Measurements from ENCODE around the gene PALM2AKAP2. TPM values are rescaled to one million over a fixed set of nuclear protein-coding genes. Genes with fewer than 3 reads are reported as not detected.
A peak's percentile ranks its signal among the peaks of the same experiment; 100 is the strongest.

Gene PALM2AKAP2
- under 0.01 and 0.22 TPM in 2 replicates for total RNA-seq

DNA sequence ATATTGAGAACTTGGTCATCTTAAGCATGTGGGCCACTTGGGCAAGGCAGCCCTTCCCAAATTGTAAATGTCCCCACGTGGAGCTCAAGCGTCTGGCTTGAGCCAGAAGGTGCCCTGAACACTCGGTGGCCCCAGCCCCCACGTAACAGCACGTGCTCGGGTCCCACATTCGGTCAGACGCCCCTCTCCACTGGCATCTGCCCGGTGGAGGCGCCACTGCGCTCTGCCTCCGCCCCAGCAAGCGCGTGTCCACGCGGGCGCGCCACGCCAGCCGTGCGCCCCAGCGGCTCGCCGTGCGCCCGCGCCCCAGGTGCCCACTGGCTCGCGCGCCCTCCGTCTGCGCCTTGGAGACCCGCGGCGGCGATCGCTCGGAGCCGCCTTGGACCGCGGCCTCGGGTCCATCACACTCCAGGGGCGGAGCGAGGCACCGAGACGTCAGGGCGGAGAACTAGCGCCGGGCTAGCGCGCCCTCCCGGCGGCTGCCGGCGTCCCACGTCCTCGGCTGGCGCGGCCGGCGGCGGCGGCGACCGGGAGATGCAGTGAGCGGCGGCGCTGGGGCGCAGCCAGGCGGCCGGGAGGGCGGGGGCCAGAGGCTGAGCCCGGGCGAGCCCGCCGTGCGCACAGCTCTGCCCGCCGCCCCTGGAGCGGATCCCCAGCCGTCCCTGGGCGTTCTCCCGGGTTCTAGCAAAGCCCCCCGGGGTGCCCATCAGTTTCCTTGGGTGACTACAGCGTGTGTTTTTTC lies at the start of gene PALM2AKAP2:
Gene PALM2AKAP2 (plus strand): TSS at position 488 of the 742 bp plus-strand sequence. CDS start 291 bp downstream, outside the sequence.
- DNase-seq (ENCODE audit: low read depth in 2 of 2): peak; percentile 29 to 37

DNA sequence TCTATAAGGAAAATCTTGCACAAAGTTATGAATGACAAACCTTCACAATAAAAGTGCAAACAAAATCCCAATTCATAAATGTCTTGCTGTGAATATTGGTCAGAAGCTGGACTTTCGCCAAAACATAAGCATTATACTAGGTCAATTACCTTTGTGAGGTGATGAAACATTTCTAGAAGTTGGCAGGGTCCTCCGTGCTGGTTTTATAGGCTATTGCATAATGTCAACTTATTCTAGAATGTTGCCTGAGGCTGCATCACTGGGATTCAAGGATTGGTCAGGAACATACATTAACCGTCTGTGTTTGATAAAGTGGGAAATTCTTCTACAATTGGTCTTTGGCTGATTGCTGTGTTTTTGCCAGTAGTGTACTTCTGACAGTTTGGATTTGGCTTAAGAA lies 49.8 kb upstream of the PALM2AKAP2 start:
- DNase-seq (ENCODE audit: low read depth in 2 of 2): no peak

DNA sequence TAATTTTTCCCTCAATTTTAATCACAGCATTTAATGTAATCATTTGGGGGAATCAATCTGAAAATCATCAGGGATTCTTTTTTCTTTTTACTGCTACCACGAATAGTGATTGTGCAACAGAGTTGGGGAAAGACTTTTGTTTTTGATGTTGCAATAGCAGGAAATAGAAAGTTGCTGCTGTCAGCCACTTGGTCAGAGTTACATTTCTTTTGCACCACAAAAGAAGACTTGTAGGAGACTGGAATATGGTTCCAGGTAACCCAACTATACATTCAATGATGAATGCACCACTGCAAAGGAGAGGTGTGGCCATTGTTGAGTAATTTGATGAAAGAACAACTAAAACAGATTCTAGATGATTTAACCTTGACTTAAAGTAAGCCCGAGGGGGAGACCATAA lies 46.3 kb upstream of the PALM2AKAP2 start:
- no peak for DNase-seq (ENCODE audit: low read depth in 2 of 2)

DNA sequence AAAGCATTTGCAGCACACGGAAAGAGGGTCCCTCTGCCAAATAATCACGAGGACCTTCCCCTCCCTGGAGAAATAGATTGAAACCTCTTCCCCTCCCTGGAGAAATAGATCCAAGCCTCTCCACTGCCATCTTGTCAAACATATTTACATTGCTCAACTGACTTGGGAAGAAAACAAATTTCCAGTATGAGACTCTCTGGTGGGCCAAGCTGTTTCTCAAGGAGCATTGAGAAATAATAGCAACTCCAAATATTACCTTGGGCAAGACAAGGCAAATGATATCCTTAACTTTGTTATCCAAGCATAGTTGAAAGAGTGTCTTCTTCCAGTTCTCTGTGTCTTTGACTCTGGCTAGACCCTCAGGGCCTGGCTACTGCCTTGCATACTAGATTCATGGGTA lies 45.2 kb upstream of the PALM2AKAP2 start:
- no peak for DNase-seq (ENCODE audit: low read depth in 2 of 2)

DNA sequence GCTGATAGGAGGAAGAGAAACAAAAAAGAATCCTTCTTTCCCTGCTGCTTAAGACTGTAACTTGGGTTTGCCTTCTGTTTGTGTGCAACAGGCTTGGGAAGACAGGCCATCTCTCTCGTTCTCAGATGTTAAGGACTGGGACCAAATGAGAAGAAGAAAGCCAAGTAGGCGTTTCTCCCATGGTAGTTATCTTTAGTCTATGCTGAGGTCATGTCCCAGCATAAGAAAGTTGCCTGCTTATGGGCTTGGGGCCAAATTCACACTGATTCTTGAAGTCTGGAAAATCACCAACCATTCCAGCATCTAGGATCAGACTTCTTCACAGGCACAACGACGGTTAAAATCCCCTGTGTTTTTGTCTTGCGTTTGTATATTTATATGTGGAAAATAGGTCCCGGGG lies 44.2 kb upstream of the PALM2AKAP2 start:
- no peak for DNase-seq (ENCODE audit: low read depth in 2 of 2)

DNA sequence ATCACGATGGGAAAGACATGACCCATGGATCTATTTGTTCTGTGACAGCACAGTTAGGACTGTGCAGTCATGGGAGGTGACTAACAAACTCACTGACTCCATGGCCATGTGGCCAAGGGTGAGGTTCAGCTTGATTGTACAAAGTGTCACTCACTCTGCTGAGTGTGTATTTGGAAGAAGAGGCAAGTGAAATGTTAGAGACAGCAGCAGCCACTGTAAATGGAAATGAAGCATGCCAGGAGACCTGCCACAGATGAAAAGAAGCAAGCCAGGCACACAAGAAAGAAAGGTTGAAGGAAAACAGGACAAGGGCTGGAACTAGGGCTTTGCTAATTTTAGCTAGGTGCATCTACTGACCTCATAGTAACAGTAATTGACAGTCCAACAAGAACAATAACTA lies 42.7 kb upstream of the PALM2AKAP2 start:
- no peak for DNase-seq (ENCODE audit: low read depth in 2 of 2)

DNA sequence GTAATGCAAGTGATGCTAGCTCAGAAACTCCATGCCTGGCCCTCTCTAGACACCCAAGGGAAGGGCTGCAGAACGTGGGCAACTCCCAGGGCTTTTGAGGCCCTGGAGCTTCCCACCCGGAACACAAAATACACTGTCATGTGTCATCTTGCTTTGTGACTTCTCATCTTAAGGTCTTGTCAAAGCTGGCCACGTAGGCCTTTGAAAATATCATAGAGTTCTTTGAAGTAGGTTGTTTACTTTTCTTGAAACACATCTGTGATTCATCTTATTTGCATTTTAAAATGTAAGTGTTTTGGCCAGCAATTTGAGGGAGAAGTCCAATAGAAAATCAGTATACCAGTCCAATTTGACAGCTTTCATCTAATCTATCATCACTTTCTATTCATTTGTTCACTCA lies 40.2 kb upstream of the PALM2AKAP2 start:
- no peak for DNase-seq (ENCODE audit: low read depth in 2 of 2)

DNA sequence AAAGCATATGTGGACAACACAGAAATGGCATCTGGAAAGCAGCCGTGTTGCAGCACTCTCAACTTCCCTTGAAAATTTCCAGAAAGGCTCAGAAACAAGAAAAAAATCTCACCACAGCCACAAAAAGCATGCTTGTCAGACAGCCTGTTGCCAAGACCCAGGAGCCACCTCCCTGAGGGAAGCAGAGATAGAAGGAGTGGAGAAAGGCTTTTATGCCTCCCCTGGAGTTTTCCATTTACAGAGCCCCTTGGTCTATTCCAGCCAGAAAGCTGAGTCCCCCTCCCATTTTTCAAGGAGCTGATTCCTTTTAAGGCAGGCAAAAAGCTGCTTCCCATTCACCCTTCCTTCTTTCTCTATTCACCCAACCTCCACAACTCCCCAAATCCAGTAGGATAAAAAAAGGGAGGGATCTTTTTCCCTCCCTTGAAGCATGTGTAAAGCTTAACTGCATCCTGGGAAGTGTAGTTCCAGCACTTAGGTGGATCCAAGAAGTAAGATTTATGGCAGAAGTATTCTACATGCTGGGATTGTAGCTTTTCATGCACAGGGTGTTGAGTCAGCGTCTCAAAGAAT lies 37.1 kb upstream of the PALM2AKAP2 start:
- DNase-seq (ENCODE audit: low read depth in 2 of 2): no peak

DNA sequence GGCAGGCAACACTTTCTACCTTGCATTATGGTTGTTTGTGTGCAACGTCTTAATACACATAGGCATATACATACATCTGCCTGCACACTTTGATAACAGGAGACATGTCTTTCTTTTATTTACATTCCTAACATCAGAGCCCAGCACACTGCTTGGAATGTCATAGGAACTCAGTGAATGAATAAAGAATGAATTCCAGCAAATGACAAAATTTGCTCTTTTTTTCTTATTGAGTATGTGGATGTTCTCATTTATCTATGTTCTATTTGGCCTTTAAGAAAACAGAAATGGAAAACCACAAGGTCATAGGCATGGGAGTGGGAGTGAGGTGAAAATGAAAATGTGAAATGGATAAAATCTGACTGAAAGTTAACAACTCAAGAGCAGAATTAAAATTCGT lies 36.3 kb upstream of the PALM2AKAP2 start:
- DNase-seq (ENCODE audit: low read depth in 2 of 2): no peak

DNA sequence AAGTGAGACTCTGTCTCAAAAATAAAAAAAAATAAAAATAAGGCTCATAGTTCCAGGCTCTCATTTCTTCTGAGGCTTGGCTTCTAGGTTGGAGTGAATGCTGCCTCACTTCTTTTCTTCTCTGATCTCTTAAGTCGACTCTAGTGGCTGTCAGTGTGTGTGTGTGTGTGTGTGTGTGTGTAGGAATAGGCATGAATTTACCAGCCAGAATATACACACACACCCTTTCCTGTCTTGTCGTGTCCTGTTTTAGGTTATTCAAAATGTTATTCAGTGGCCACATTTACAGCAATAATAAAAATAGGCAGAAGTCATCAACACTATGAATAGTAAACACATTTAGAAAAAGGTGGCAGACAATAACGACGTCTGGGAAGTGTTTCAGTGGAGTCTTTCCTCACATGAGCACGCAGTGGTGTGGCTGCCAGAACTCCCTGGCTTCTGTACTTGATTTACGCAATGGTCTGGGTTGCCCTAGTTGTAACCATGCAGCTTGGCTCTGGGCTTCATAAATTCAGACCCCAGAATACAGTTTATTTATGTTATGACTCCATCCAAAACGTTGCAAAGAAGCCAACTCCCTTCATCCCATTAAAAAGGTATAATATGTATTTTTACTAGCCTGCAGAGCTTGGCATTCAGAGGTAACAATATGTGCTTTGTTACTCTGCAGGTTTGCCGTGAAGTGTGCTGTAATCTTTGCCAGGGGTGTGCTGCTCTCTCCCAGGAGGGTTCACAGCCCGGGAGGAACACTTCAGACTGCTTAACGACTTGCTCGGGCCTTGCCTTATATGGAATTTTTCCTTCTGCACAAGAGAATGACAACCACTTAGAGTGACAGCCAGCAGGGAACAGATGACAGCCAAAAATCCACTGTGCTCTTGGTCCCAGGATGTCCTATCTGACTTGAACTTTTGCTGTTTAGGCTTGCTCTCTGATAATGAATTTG lies 34.4 kb upstream of the PALM2AKAP2 start:
- DNase-seq (ENCODE audit: low read depth in 2 of 2): no peak

DNA sequence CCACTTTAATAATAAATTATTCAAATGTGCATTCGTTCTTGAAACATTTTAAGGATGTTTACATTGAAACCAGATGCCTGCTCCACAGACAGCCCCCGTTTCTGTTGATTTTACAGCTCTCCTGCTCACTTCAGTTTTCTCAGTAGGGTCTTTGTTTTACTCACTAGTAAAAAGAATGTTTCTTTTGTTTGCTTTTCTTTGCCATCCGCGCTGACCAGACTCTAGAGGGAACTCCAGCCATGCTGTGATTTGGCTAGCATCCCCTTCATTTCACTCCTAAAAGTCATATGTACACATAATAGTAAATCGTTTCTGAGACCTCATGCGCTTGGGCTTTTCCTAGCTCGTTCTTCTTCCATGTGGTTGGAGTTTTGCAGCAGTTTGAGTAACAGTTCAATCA lies 28.7 kb upstream of the PALM2AKAP2 start:
- DNase-seq (ENCODE audit: low read depth in 2 of 2): no peak

DNA sequence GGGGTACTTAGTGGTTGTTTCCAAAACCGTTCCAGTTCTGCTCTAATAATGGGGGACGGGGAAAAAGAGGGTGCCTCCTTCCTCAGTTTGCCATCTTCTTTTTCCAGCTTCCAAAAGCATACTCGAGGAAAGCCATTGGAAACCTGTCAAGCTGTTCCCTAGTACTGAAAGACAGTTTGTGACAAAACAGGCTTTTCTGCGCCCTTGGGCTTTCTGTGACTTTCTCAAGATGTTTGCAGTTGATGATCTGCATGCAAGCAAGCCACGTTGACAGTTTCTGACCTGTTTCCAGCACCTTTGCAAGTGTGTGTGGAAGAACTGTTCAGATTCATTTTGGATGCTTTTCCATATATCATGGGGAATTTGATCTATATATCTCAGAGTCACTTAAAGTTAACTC lies 26.7 kb upstream of the PALM2AKAP2 start:
- DNase-seq (ENCODE audit: low read depth in 2 of 2): no peak

DNA sequence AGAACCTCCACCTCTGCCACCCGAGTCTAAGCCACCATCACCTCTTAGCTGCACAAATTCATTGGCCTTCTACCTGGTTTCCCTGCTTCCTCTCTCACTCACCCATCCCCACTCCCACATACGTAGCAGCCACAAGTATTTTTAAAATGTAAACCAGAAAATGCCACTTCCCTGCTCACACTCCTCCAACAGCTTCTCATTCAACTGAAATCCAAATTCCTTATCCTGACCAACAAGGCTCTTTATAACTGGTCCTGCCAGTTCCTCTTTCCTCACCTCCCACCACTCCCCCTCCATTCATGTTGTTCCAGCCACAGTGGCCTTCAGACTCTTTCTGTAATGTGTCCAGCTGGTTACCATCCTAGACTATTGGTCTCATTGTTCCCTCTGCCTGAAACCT lies 25.0 kb upstream of the PALM2AKAP2 start:
- no peak for DNase-seq (ENCODE audit: low read depth in 2 of 2)

DNA sequence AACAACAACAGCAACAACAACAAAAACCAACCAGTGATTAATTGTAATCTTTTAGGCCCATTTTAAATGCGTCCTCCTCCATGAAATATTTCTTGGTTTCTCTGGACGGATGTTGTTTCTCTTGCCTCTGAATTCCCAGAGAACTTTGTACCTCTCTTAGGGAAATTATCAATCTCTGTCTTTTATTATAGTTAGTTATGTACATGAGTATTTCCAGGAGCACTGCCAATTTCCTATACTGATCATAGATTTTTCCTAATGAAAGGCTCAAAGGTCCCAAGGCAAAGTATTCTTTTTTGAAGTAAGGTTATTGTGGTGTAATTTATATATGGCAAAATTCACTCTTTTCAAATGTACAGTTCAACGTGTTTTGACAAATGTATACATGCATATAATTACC lies 20.4 kb upstream of the PALM2AKAP2 start:
- no peak for DNase-seq (ENCODE audit: low read depth in 2 of 2)

DNA sequence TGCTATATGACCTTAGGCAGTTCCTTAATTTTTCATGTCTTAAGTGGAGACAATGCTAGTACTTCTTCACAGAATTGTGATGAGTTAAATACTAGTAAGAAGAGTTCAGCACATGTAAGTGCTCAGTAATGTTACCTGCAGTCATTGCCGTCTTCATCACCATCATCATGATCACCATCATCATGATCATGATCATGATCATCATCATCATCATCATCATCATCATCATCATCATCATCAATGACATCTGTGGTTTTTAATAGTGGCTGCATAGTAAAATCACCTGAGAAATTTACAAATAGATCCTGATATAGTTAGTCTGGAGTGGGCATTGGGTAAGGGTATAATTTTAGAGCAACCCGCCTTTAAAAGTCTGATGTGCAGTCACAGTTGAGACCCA lies 14.7 kb upstream of the PALM2AKAP2 start:
- no peak for DNase-seq (ENCODE audit: low read depth in 2 of 2)

DNA sequence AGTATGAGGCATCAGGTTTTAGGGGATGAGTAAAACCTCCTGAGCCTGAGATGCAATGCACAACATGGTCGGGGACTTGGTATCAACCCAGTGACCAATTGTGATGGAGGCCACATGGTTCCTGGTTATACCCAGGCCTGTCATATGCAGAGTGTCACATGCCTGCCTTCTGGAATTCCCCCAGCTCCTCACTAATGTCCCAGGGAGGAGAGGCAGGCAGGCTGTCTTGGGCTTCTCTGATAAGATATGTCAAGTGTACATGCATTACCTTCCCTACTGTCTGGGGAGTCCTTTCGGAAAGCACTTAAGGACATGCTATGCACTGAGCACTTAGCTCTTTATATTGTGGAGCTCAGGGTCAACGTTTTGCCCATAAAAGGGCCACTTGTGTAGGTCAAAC lies 14.2 kb upstream of the PALM2AKAP2 start:
- DNase-seq (ENCODE audit: low read depth in 2 of 2): no peak

DNA sequence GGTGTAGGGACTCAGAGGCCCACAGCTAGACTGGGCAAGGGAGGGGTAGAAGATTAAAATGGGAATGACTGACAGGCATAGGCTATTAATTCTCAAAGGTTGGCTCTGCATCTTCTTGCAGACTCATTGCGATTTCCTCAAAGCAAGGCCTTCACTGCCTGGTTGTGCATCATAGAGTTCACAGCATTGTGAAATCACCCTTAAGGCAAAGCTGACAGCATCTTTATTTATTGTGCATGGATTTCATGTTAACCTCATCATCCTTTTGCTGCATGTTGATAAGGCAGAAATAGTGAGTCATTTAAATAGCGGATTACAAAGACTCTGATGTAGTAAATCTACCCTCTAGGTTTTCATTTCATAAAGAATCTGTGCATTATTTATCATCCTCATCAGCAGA lies 13.6 kb upstream of the PALM2AKAP2 start:
- DNase-seq (ENCODE audit: low read depth in 2 of 2): no peak

DNA sequence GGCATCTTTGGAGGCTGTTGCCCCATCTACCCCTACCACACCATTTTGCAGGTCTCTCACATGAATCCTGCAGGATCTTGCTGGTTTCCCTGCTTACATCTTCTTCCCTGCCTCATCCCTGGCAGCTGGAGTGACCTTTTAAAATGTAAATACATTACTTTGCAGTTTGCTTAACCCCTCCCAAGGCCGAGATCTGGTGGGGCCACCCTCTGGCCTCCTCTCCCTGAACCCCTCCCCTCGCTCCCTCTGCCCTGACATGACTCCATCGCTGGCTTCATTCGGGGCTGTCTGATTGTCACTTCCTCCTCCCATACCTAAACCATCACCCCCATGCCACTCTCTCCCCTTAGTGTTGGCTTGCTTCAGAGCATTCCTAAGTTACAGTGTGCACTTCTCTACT lies 12.6 kb upstream of the PALM2AKAP2 start:
- no peak for DNase-seq (ENCODE audit: low read depth in 2 of 2)

DNA sequence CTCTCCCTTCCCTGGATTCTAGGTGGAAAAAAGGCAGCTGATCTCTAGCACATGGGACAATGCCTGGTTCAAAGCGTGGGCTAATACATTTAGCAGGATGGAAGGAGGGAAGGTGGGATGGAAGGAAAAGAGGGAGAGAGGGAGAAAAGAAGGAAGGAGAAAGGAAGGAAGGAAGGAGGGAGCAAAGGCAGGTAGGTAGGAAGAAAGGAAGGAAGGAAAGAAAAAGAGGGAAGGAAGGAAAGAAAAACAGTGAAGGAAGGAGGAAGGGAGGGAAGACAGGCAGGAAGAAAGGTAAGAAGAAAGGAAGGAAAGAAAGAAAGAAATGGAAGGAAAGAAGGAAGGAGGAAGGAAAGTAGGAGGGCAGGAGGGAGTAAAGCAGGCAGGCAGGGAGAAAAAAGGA lies 12.2 kb upstream of the PALM2AKAP2 start:
- DNase-seq (ENCODE audit: low read depth in 2 of 2): no peak

DNA sequence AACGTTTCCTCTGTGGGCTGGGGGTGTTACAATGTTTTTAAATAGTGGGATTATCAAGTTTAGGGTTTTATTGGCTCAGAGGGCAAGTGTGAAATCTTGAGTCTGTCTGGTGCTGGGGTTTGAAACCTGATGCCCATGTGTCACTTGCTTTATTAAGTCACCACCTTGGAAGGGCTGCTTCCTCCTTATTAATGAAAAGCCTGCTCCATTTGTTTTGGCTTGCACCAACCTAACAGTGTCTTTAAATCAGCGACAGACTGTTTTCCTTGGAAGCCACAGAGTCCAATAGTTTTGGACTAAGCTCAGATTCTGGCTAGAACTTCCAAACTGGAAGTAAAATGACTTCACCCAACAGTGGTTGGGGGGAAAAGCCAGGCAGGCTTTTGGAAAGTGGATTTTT lies 10.7 kb upstream of the PALM2AKAP2 start:
- DNase-seq (ENCODE audit: low read depth in 2 of 2): no peak

DNA sequence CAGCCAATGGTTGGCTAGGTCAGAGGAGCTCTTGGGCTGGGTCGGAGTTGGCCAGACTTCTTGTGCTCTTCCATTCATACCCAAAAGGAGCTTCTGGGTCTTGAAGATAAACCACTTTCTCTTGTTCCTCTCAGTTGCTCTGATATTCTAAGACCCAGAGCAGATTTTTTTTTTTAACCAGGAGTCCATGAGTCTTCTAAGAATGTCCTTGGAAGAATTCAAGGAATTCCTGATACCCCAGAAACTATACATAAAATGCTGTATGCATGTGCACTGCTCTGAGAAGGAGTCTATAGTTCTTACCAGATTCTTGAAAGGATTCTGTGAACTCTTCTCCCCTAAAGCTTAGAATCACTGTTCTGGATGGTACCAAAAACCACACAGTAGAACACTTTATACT lies 9.9 kb upstream of the PALM2AKAP2 start:
- DNase-seq (ENCODE audit: low read depth in 2 of 2): no peak

DNA sequence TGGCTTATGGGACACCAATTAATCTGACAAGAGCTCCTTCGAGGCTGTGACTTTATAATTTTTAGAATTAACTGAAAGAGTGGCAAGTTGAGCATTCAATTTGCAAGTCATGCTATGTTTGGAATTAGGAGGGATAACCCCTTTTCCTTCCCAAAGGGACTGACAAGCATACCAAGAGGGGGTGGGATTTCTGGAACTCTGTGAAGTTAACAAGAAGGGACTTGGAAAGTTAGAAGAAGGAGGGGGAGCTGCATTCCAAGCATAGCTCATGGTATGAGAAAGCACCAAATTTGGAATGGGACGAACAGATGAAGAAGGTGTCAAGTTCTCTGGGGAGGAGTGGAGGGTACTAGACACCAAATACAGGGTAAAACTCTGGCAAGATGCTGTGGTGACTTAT lies 8.9 kb upstream of the PALM2AKAP2 start:
- DNase-seq (ENCODE audit: low read depth in 2 of 2): no peak
